22Rv1 (cell line): Measurements from ENCODE around the gene SF3B1.

Source experiments
- CTCF ChIP-seq: fragments of 450-650 bp; IDR thresholded peaks from 2 replicates; pipeline ENCODE4 v1.5.1; 2017; ENCODE audit warnings: mild to moderate bottlenecking
- ZFX ChIP-seq: fragments of 450-650 bp; IDR thresholded peaks from 2 replicates; pipeline ENCODE4 v1.6.1; 2017; ENCODE audit warnings: antibody characterized with exemption, borderline replicate concordance

DNA sequence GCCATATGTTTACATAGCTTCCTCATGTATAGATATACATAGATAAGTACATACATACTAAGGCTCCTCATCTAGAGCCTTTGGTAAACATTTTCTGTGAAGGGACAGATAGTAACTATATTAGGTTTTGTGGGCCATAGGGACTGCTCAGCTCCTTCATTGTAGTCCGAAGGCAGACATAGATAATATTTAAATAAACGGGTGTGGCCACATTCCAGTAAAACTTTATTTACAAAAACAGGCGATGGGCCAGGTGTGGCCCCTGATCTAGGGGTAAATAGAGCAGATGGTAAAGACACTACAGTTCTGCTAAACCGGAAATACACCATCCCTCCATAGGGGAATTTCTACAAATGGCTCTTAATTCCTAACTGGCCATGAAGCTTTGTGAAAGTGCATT is 25.8 kb upstream of the SF3B1 start:
- TF ChIP-seq CTCF (no peak), ZFX (no peak)
